Neural progenitor cell (in vitro differentiated cells): Measurements from ENCODE around the gene TRMO.

ENCODE experiments used
- CTCF ChIP-seq: fragments of 200-600 bp; sonication (generic); IDR thresholded peaks from 2 replicates; pipeline ENCODE4 v1.5.1; 2017; ENCODE audit warnings: antibody characterized with exemption, mild to moderate bottlenecking
- EZH2 ChIP-seq: fragments of 200-600 bp; sonication (generic); IDR thresholded peaks from 2 replicates; pipeline ENCODE4 v1.6.1; 2017; ENCODE audit warnings: antibody characterized with exemption, mild to moderate bottlenecking, moderate library complexity
- EZH2phosphoT487 ChIP-seq: fragments of 200-600 bp; sonication (generic); IDR thresholded peaks from 2 replicates; pipeline ENCODE4 v1.6.1; 2017; ENCODE audit warnings: antibody characterized with exemption

- no peak for TF ChIP-seq EZH2
- no peak for TF ChIP-seq CTCF
- TF ChIP-seq EZH2phosphoT487 = no peak
Observed at GRCh38 chr9:97904725-97905124, 17.6 kb downstream of the TRMO start.
